Hepatocyte (in vitro differentiated cells): ENCODE measurements around the gene HHAT. TPM values are rescaled to one million over a fixed set of nuclear protein-coding genes. Genes with fewer than 3 reads are reported as not detected.

Source experiments
- DNase-seq: peaks from one replicate; pipeline ENCODE4 v3.0.0-alpha.2; 2016; ENCODE audit warnings: low spot score
- H2AFZ ChIP-seq: fragments of 200-600 bp; sonication (generic); 2 replicates; pipeline ENCODE4 v1.6.0; 2016; ENCODE audit warnings: antibody characterized with exemption, mild to moderate bottlenecking
- H3K27ac ChIP-seq: fragments of 200-600 bp; sonication (generic); 2 replicates; pipeline ENCODE4 v1.5.1; 2016; ENCODE audit warnings: mild to moderate bottlenecking
- H3K27me3 ChIP-seq: fragments of 200-600 bp; sonication (generic); 2 replicates; pipeline ENCODE4 v1.6.1; 2016
- H3K36me3 ChIP-seq: fragments of 200-600 bp; sonication (generic); replicated peaks from 2 replicates; pipeline ENCODE4 v1.5.1; 2016; ENCODE audit warnings: low read depth; ENCODE audit not compliant: insufficient read depth
- H3K4me1 ChIP-seq: fragments of 200-600 bp; sonication (generic); 2 replicates; pipeline ENCODE4 v1.5.1; 2016; ENCODE audit warnings: mild to moderate bottlenecking, moderate library complexity; ENCODE audit not compliant: insufficient read depth
- H3K4me2 ChIP-seq: fragments of 200-600 bp; sonication (generic); 2 replicates; pipeline ENCODE4 v1.6.0; 2016
- H3K4me3 ChIP-seq: fragments of 200-600 bp; sonication (generic); 2 replicates; pipeline ENCODE4 v1.5.1; 2016; ENCODE audit warnings: mild to moderate bottlenecking
- H3K79me2 ChIP-seq: fragments of 200-600 bp; sonication (generic); 2 replicates; pipeline ENCODE4 v1.6.0; 2017; ENCODE audit warnings: mild to moderate bottlenecking
- H3K9me2 ChIP-seq: fragments of 200-600 bp; sonication (generic); replicated peaks from 2 replicates; pipeline ENCODE4 v1.6.0; 2017; ENCODE audit warnings: mild to moderate bottlenecking; ENCODE audit not compliant: insufficient read depth
- H3K9me3 ChIP-seq: fragments of 200-600 bp; sonication (generic); 2 replicates; pipeline ENCODE4 v1.5.1; 2016; ENCODE audit warnings: low read depth, mild to moderate bottlenecking
- H4K20me1 ChIP-seq: fragments of 200-600 bp; sonication (generic); 2 replicates; pipeline ENCODE4 v1.6.0; 2016; ENCODE audit warnings: mild to moderate bottlenecking; ENCODE audit not compliant: insufficient read depth, poor library complexity, severe bottlenecking
- CTCF ChIP-seq: fragments of 200-600 bp; sonication (generic); IDR thresholded peaks from 2 replicates; pipeline ENCODE4 v1.5.1; 2016; ENCODE audit warnings: antibody characterized with exemption, mild to moderate bottlenecking; ENCODE audit not compliant: poor library complexity
- EZH2 ChIP-seq: fragments of 200-600 bp; sonication (generic); IDR thresholded peaks from 2 replicates; pipeline ENCODE4 v1.6.1; 2016; ENCODE audit warnings: antibody characterized with exemption, mild to moderate bottlenecking, borderline replicate concordance
- EZH2phosphoT487 ChIP-seq: fragments of 200-600 bp; sonication (generic); IDR thresholded peaks from one replicate; pipeline ENCODE4 v1.6.1; 2018; ENCODE audit warnings: antibody characterized with exemption, mild to moderate bottlenecking, low read depth, moderate library complexity; ENCODE audit not compliant: unreplicated experiment, severe bottlenecking
- WGBS: methylation state at CpG from one replicate; pipeline ENCODE4 v1.1.6; 2016; ENCODE audit warnings: low lambda C conversion rate; ENCODE audit errors: missing lambda C conversion rate; 5-methylcytosine and 5-hydroxymethylcytosine counted together
- polyA plus RNA-seq: library from polyadenylated mRNA; unstranded; fragments of >200 nt; fragmentation: Nextera tagmentation; extraction: Ambion mirVana; gene quantifications from 2 replicates; pipeline ENCODE4 v1.2.1, GENCODE V29; 2016
- total RNA-seq: library from RNA; depleted of rRNA; stranded (reverse); fragments of >200 nt; gene quantifications from 2 replicates; pipeline ENCODE4 v1.2.3, GENCODE V29; 2014

Gene HHAT
- total and polyA plus RNA-seq, 2 experiments from 2014 or later = 5.3 to 6.3 TPM

- DNase-seq = no peak
- Histone ChIP-seq H3K9me2 (no peaks in the 10 kb centered on the region), H3K27me3 (no peaks in the 10 kb centered on the region), H3K36me3 (no peaks in the 10 kb centered on the region), H3K9me3 (no peaks in the 10 kb centered on the region), H4K20me1 (no peaks in the 10 kb centered on the region), H3K4me2 (no peak overlapping the region), H3K27ac (no peak overlapping the region), H2AFZ (no peak overlapping the region), H3K79me2 (no peaks in the 10 kb centered on the region), H3K4me3 (no peak overlapping the region), H3K4me1 (peaks cover 10% of the 10 kb centered on the region)
- WGBS = 93% methylated on average over 2 of the region's 2 CpGs
- TF ChIP-seq CTCF (no peak), EZH2 (no peak)
These were observed 374.9 kb downstream of the HHAT start for GRCh38 chr1:210703593-210703992.

- Histone ChIP-seq H3K4me1 (peaks cover 10% of the 10 kb centered on the region), H3K27ac (no peak overlapping the region), H3K4me2 (no peak overlapping the region), H3K9me3 (no peaks in the 10 kb centered on the region), H3K27me3 (no peaks in the 10 kb centered on the region), H3K9me2 (no peaks in the 10 kb centered on the region), H2AFZ (no peak overlapping the region), H3K36me3 (no peaks in the 10 kb centered on the region), H3K79me2 (no peaks in the 10 kb centered on the region), H3K4me3 (no peak overlapping the region), H4K20me1 (no peaks in the 10 kb centered on the region)
- TF ChIP-seq EZH2phosphoT487 = no peak
- no peak for TF ChIP-seq EZH2
- TF ChIP-seq CTCF = no peak
- 58% methylated on average over 3 of the region's 3 CpGs for WGBS
- no peak for DNase-seq
These were observed 376.4 kb downstream of the HHAT start for GRCh38 chr1:210705086-210705485.

- DNase-seq = no peak
- 92% methylated on average over 3 of the region's 3 CpGs for WGBS
- Histone ChIP-seq H3K27ac (no peak overlapping the region), H3K4me2 (no peak overlapping the region), H3K27me3 (no peaks in the 10 kb centered on the region), H3K4me3 (no peak overlapping the region), H3K9me3 (no peaks in the 10 kb centered on the region), H3K9me2 (no peaks in the 10 kb centered on the region), H3K36me3 (no peaks in the 10 kb centered on the region), H4K20me1 (no peaks in the 10 kb centered on the region), H2AFZ (no peak overlapping the region), H3K79me2 (no peaks in the 10 kb centered on the region), H3K4me1 (peaks cover 10% of the 10 kb centered on the region)
- TF ChIP-seq EZH2 (no peak), CTCF (no peak), EZH2phosphoT487 (no peak)
These were observed 377.5 kb downstream of the HHAT start for GRCh38 chr1:210706246-210706645.
